Measurements from ENCODE around the gene FBLL1.
"Not testable (repeated sequence)": the region's sequence is repeated elsewhere in the genome, so short reads cannot be mapped to it uniquely, and the experiment has no call there.

FBLL1 gene

GRCh38 chr5:168552146-168552545, 23.0 kb downstream of the FBLL1 start:
- DNase-seq (ENCODE audit: low read depth, low spot score): peak; percentile 72

GRCh38 chr5:168553377-168554130, 24.4 kb downstream of the FBLL1 start:
- DNase-seq (ENCODE audit: low read depth, low spot score): no peak

DNA sequence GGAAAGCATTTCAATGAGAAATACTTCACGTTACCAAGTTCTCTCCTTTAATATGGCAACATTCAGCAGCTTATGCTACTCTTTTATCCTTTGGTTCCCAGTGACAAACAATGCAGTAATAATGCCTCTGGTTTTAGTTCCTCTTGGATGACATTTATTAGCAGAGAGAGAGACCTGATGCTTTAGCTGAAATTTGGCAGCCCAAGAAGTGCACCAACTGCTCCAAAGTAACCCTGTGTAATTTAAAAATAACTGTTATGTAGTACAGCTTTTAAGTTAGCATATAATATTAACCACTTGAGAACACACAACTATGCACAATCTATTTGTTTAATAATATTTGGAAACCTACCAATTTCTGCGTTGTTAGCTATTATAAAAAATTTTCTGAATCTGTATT, 28.3 kb downstream of the FBLL1 start:
- no peak for DNase-seq (ENCODE audit: low read depth, low spot score)

DNA sequence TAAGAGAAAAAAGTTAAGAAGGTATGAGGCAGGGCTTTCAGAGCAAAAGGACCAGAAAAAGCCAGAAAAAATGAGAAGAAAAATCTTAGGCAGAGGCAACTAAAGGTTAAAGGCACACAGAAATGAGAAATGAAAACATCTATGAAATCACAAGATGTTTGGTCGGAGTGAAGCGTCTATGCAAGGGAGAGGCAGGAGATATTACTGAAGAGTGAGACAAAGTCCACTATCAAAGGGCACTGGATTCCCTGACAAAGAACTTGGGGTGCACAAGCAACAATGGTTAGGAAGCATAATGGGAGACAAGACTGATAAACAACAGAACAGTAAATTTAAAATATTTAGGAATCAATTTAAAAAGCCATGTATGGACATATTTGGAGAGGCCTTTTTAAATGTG, 33.2 kb downstream of the FBLL1 start:
- DNase-seq (ENCODE audit: low read depth, low spot score): no peak

GRCh38 chr5:168563959-168564358, 34.9 kb downstream of the FBLL1 start:
- DNase-seq (ENCODE audit: low read depth, low spot score): no peak

DNA sequence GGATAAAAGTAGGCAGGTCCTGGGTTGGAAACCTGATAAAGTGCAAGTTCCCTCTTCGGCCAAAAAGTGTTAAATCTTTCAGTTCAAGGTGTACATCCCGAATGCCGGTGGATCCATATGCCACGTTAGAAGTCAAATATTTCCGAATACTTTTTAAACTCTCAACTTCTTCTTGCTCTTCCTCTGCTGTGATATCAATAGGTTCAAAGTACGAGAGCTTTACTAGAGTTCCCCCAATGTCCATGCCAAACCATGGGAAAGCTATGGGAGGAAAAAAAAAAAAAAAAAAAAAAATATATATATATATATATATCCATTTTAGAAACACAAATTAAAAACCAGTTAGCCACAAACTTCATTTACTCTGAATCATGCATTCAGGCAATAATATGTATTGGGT, 39.6 kb downstream of the FBLL1 start:
- DNase-seq (ENCODE audit: low read depth, low spot score): no peak

DNA sequence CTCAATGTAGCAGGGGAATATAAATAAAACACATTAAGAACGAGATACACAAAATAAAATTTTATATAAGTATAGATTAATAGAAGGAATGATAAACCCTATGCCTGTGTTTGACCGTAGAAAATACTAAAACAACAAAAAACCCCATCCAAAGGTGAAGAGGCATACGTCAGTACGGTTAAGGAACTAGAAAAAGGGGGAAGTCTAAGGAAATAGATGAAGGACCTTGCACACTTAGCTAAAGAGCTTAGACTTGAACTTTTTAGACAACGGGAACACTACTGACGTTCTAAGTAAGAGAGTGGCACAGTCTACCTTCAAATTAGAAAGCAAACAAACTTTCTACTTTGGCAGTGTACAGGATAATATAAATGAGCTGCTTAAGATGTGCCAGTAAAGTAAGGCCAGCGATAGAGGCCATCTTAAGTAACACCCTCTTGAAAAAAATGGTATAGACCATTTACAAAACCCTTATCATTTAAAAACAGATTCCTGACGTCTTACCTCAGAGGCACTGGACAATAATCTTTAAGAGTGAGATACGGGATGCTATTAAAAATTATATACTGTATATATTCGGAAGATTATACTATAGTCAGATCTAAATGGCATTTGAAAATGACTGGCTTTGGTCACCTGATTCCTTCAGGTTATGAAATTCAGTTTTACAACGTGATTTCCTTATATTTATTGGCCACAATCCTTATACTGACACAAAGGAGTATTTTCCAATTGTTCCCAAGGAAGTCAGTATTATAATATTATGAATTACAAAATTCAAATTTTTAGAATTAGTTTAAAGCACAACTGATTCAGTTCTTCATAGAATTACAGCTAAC, 41.6 kb downstream of the FBLL1 start:
- no peak for DNase-seq (ENCODE audit: low read depth, low spot score)

- DNase-seq (ENCODE audit: low read depth, low spot score): not testable (repeated sequence)
Observed at GRCh38 chr5:168573663-168574062, 44.6 kb downstream of the FBLL1 start.

GRCh38 chr5:168574156-168574555, 45.1 kb downstream of the FBLL1 start:
- DNase-seq (ENCODE audit: low read depth, low spot score): not testable (repeated sequence)

- no peak for DNase-seq (ENCODE audit: low read depth, low spot score)
Observed at GRCh38 chr5:168575391-168576372, 46.6 kb downstream of the FBLL1 start.

- no peak for DNase-seq (ENCODE audit: low read depth, low spot score)
Observed at GRCh38 chr5:168578006-168578405, 48.9 kb downstream of the FBLL1 start.

- peak; percentile 22 for DNase-seq (ENCODE audit: low read depth, low spot score)
Observed at GRCh38 chr5:168578538-168579487, 49.7 kb downstream of the FBLL1 start, which contains the start of gene PANK3. Gene PANK3 (minus strand): TSS chr5:168579368. CDS start chr5:168579283, 85 bp downstream.

GRCh38 chr5:168579488-168580226, 50.6 kb downstream of the FBLL1 start:
- DNase-seq (ENCODE audit: low read depth, low spot score): peak; percentile 97

- DNase-seq (ENCODE audit: low read depth, low spot score): no peak
Observed at GRCh38 chr5:168580227-168580508, 51.1 kb downstream of the FBLL1 start.

Data from brain pericyte (primary cell).